A673 (cell line): ENCODE data around the gene ZNF786.

ENCODE experiments used
- EZH2 ChIP-seq: fragments of 200-600 bp; sonication (generic); IDR thresholded peaks from 2 replicates; pipeline ENCODE4 v1.6.1; 2017; ENCODE audit warnings: borderline replicate concordance, low read depth, mild to moderate bottlenecking, mixed read lengths, antibody characterized with exemption, low read length; ENCODE audit not compliant: poor library complexity, severe bottlenecking
- TF ChIP-seq, protein P1 (sequence below): fragments of 300-800, 200-600 bp; sonication (generic); conservative IDR thresholded peaks from 2 replicates; pipeline ENCODE4 v1.5.1; 2017; ENCODE audit warnings: low read depth, mild to moderate bottlenecking, antibody characterized with exemption, low read length, moderate library complexity, mixed read lengths

DNA sequence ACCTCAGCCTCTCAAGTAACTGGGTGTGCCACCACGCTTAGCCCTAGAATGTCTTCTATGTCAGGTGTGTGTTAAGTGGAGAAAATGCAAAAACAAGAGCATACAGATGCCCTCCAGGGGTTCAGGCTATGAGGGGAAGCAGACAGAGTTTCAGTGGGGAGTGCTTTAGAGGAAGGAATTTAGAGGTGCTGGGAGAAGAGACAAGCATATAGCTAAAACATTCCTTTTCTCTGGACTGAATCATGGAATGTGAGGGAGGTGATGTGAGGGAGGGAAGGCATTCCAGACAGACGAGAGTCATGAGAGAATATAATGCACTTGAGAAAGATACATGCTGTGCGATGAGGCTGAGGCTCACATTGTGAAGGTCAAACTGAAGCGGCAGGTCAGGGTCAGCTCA, 6.6 kb upstream of the ZNF786 start:
- TF ChIP-seq, protein P1, sequence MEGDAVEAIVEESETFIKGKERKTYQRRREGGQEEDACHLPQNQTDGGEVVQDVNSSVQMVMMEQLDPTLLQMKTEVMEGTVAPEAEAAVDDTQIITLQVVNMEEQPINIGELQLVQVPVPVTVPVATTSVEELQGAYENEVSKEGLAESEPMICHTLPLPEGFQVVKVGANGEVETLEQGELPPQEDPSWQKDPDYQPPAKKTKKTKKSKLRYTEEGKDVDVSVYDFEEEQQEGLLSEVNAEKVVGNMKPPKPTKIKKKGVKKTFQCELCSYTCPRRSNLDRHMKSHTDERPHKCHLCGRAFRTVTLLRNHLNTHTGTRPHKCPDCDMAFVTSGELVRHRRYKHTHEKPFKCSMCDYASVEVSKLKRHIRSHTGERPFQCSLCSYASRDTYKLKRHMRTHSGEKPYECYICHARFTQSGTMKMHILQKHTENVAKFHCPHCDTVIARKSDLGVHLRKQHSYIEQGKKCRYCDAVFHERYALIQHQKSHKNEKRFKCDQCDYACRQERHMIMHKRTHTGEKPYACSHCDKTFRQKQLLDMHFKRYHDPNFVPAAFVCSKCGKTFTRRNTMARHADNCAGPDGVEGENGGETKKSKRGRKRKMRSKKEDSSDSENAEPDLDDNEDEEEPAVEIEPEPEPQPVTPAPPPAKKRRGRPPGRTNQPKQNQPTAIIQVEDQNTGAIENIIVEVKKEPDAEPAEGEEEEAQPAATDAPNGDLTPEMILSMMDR = no peak
- no peak for TF ChIP-seq EZH2
